Measurements from ENCODE around the gene SUN1. TPM values are rescaled to one million over a fixed set of nuclear protein-coding genes. Genes with fewer than 3 reads are reported as not detected.

The SUN1 gene
- total and polyA plus RNA-seq, 10 of the 15 experiments (the other 5 are each of a cell fraction or from before 2014, with no cell fraction given), result 27.8 to 107 (median 65.8) TPM

DNA sequence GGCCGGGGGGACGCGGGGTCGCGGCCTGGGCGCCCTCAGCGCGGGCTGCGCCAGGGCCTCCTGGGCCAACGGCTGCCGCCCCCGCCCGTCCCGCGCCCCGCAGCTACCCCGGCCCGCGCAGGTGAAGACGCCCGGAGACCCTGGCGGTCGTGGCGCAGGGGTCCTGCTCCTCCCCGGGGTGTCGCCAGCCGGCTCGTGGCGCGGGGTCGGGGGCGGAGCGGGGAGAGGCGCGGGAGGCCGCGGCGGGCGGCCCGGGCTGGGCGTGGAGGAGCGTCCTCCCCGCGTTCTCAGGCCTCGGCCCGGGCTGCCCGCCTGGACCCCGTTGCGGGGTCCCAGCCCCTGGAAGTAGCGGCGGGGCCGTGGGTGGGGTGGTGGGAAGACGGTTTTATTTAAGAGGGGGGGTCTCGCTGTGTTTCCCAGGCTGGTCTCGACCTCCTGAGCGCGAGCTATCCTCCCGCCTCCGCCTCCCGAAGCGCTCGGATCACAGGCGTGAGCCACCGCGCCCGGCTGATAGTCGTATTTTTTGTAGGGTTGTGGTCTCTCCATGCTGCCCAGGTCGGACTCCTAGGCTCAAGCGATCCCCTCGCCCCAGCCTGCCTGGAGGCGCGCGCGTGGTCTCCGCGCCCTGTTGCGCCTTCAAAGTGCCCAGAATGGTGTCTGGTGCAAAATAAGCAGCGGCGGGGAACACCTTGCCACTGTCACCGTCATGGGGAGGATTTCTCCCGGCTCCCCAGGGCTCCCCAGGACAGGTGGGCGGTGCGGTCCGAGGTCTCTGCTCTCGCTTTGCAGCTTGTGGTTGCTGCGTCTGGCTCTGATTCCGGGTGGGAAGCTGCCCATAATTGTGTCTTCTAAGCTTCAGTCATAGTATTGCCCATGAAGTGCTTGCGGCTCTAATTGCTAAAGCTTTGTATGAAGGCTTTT is 15.3 kb upstream of the SUN1 start (continued):
- TF ChIP-seq TCF12 (IDR thresholded peaks at IDR 0.05; ENCODE audit: low read depth, low read length) (0 out of 2 replicates have a peak, but pooled peaks have one; percentile 6), MEF2B (IDR thresholded peaks at IDR 0.05; ENCODE audit: partially characterized antibody, poor library complexity, severe bottlenecking) (no peak), ZNF384 (IDR thresholded peaks at IDR 0.05; ENCODE audit: borderline replicate concordance, low read depth, low read length) (no peak), NFXL1 (IDR thresholded peaks at IDR 0.05; ENCODE audit: borderline replicate concordance) (no peak), MTA3 (IDR thresholded peaks at IDR 0.05; ENCODE audit: borderline replicate concordance, low read length) (no peak), JUNB (IDR thresholded peaks at IDR 0.05) (no peak), CBFB (IDR thresholded peaks at IDR 0.05; ENCODE audit: low read depth) (no peak), ZSCAN29 (IDR thresholded peaks at IDR 0.05) (no peak), SIN3A (IDR thresholded peaks at IDR 0.05; ENCODE audit: low read depth, low read length) (no peak), YY1 (IDR thresholded peaks at IDR 0.05; ENCODE audit: low read depth, low read length) (no peak), NRF1 (conservative IDR thresholded peaks at IDR 0.05; ENCODE audit: low read depth, low read length) (no peak), ATF7 (IDR thresholded peaks at IDR 0.05; ENCODE audit: low read depth) (no peak), ZNF207 (IDR thresholded peaks at IDR 0.05; ENCODE audit: borderline replicate concordance) (no peak), PML (IDR thresholded peaks at IDR 0.05; ENCODE audit: low read length) (no peak), ESRRA (IDR thresholded peaks at IDR 0.05; ENCODE audit: low read length) (no peak)
- TF ChIP-seq, protein P1, sequence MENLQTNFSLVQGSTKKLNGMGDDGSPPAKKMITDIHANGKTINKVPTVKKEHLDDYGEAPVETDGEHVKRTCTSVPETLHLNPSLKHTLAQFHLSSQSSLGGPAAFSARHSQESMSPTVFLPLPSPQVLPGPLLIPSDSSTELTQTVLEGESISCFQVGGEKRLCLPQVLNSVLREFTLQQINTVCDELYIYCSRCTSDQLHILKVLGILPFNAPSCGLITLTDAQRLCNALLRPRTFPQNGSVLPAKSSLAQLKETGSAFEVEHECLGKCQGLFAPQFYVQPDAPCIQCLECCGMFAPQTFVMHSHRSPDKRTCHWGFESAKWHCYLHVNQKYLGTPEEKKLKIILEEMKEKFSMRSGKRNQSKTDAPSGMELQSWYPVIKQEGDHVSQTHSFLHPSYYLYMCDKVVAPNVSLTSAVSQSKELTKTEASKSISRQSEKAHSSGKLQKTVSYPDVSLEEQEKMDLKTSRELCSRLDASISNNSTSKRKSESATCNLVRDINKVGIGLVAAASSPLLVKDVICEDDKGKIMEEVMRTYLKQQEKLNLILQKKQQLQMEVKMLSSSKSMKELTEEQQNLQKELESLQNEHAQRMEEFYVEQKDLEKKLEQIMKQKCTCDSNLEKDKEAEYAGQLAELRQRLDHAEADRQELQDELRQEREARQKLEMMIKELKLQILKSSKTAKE (IDR thresholded peaks at IDR 0.05; ENCODE audit: low read depth, poor library complexity, severe bottlenecking), result peak; percentile 40
- TF ChIP-seq, protein P2, sequence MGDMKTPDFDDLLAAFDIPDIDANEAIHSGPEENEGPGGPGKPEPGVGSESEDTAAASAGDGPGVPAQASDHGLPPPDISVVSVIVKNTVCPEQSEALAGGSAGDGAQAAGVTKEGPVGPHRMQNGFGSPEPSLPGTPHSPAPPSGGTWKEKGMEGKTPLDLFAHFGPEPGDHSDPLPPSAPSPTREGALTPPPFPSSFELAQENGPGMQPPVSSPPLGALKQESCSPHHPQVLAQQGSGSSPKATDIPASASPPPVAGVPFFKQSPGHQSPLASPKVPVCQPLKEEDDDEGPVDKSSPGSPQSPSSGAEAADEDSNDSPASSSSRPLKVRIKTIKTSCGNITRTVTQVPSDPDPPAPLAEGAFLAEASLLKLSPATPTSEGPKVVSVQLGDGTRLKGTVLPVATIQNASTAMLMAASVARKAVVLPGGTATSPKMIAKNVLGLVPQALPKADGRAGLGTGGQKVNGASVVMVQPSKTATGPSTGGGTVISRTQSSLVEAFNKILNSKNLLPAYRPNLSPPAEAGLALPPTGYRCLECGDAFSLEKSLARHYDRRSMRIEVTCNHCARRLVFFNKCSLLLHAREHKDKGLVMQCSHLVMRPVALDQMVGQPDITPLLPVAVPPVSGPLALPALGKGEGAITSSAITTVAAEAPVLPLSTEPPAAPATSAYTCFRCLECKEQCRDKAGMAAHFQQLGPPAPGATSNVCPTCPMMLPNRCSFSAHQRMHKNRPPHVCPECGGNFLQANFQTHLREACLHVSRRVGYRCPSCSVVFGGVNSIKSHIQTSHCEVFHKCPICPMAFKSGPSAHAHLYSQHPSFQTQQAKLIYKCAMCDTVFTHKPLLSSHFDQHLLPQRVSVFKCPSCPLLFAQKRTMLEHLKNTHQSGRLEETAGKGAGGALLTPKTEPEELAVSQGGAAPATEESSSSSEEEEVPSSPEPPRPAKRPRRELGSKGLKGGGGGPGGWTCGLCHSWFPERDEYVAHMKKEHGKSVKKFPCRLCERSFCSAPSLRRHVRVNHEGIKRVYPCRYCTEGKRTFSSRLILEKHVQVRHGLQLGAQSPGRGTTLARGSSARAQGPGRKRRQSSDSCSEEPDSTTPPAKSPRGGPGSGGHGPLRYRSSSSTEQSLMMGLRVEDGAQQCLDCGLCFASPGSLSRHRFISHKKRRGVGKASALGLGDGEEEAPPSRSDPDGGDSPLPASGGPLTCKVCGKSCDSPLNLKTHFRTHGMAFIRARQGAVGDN (IDR thresholded peaks at IDR 0.05), result no peak
- TF ChIP-seq, protein P3, sequence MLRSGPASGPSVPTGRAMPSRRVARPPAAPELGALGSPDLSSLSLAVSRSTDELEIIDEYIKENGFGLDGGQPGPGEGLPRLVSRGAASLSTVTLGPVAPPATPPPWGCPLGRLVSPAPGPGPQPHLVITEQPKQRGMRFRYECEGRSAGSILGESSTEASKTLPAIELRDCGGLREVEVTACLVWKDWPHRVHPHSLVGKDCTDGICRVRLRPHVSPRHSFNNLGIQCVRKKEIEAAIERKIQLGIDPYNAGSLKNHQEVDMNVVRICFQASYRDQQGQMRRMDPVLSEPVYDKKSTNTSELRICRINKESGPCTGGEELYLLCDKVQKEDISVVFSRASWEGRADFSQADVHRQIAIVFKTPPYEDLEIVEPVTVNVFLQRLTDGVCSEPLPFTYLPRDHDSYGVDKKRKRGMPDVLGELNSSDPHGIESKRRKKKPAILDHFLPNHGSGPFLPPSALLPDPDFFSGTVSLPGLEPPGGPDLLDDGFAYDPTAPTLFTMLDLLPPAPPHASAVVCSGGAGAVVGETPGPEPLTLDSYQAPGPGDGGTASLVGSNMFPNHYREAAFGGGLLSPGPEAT (IDR thresholded peaks at IDR 0.05; ENCODE audit: low read depth), result 0 out of 2 replicates have a peak, but pooled peaks have one; percentile 23
- TF ChIP-seq, protein P4, sequence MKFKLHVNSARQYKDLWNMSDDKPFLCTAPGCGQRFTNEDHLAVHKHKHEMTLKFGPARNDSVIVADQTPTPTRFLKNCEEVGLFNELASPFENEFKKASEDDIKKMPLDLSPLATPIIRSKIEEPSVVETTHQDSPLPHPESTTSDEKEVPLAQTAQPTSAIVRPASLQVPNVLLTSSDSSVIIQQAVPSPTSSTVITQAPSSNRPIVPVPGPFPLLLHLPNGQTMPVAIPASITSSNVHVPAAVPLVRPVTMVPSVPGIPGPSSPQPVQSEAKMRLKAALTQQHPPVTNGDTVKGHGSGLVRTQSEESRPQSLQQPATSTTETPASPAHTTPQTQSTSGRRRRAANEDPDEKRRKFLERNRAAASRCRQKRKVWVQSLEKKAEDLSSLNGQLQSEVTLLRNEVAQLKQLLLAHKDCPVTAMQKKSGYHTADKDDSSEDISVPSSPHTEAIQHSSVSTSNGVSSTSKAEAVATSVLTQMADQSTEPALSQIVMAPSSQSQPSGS (IDR thresholded peaks at IDR 0.05; ENCODE audit: low read length), result no peak
